ENCODE measurements around the gene GRID1.
"Not testable (repeated sequence)": the region's sequence is repeated elsewhere in the genome, so short reads cannot be mapped to it uniquely, and the experiment has no call there.

The GRID1 gene

GRCh38 chr10:86254526-86255174 is 111.9 kb downstream of the GRID1 start:
- no peak for DNase-seq (ENCODE audit: low read depth in 2 of 3, low spot score in 2 of 3)

GRCh38 chr10:86254081-86254480 is 112.5 kb downstream of the GRID1 start:
- DNase-seq (ENCODE audit: low read depth in 2 of 3, low spot score in 2 of 3): no peak

- no peak for DNase-seq (ENCODE audit: low read depth in 2 of 3, low spot score in 2 of 3)
Observed at GRCh38 chr10:86253091-86254072, 113.2 kb downstream of the GRID1 start.

DNA sequence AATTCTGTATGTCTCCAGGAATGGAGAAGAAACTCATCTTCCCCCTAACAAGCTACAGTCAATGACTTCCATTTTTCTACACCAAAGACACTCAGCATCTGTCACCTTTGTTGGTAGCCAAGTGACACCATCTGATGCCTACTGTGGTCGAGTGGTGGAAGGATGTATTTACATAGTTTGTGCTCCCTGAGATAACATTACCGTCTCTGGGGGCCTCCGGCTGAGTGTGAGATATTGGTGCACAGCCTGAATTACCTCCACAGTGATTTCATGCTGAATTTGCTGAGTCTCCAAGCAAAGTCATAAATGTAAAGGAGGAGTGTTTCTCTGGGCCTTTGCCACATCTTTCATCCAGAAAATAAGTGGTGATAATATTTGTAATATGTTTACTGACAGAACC is 114.0 kb downstream of the GRID1 start:
- no peak for DNase-seq (ENCODE audit: low read depth in 2 of 3, low spot score in 2 of 3)

GRCh38 chr10:86252079-86252478 is 114.5 kb downstream of the GRID1 start:
- DNase-seq (ENCODE audit: low read depth in 2 of 3, low spot score in 2 of 3): no peak

- DNase-seq (ENCODE audit: low read depth in 2 of 3, low spot score in 2 of 3): no peak
Observed at GRCh38 chr10:86251426-86251825, 115.2 kb downstream of the GRID1 start.

GRCh38 chr10:86250399-86250798 is 116.2 kb downstream of the GRID1 start:
- no peak for DNase-seq (ENCODE audit: low read depth in 2 of 3, low spot score in 2 of 3)

- DNase-seq (ENCODE audit: low read depth in 2 of 3, low spot score in 2 of 3): no peak
Observed at GRCh38 chr10:86249794-86250193, 116.8 kb downstream of the GRID1 start.

DNA sequence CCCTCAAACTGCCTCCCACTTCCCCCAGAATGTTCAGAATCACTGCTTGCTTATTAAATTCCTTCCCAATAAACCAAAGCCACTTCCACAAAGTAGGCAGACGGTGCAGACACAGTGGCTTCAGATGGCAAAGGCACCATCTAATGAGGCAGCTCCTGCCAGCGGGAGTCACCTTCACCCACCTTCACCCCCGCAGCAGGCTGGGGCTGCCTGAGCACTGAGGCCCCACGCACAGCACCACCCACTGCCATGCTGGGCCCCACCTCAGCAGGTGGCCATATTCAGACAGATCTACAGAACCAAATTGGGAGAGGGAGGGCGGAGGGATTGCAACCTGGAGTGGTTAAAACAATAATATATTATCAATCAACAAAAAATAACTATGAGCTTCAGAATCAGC is 118.5 kb downstream of the GRID1 start:
- DNase-seq (ENCODE audit: low read depth in 2 of 3, low spot score in 2 of 3): no peak

DNA sequence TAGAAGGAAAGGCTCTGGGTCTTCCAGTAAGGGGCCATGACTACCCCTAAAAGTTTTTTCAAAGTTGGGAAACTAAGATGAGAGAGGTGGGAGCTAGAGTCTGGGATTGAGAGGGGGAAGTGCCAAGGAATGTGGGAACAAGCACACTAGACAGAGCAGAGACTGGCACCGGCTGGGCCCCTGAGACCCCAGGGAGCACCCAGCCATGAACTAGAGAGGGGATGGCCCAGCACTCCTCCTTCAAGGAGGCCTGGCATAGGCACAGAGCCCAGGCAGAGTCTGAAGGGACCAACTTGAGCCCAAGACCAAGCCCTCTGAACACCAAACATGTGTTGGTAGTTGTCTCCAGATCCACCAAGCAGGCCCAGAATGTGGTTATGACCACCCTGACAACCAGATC is 119.0 kb downstream of the GRID1 start:
- DNase-seq (ENCODE audit: low read depth in 2 of 3, low spot score in 2 of 3): no peak

DNA sequence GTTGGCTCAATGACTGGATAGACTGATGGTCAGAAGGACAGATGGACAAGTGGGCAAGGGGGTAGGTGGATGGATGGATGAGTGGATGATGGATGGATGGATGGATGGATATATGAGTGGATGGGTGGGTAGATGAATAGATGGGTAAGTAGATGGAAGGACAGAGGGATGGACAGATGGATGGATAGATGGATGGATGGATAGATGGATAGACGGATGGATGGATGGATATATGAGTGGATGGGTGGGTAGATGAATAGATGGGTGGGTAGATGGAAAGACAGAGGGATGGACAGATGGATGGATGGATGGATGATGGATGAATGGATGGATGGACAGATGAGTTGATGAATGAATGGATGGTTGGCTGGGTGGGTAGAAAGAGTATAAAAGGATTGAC is 119.5 kb downstream of the GRID1 start:
- DNase-seq (ENCODE audit: low read depth in 2 of 3, low spot score in 2 of 3): no peak

DNA sequence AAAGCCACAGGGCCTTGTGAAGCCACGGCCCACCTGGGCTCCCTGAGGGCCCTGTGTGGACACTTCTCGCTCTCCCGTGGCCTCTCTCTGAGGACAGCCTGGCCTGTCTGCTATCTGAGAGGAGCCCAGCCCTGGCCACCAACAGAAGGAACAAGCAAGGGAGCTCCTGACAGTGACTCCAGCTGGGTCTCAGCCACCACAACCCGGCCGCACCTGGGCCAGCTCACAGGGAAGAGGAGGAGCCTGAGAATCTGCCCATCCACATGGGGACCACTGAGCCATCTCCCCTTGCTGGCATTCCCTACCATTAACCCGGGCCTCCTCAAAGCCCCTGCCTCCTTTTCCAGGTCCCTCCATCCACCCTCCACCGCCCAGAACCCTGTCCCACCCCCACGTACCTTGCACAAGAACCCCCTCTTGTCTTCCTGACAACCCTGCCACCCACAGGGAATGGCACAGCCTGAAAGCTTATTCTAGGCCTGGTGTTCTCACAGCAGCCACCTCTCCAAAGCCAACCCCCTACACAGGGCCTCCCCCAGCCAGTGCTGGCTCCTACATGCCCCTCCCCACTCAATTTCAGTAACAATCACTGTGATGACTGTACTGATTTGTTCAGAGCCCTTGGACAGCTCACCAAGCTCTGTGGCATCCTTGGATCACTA is 120.2 kb downstream of the GRID1 start:
- DNase-seq (ENCODE audit: low read depth in 2 of 3, low spot score in 2 of 3): no peak

DNA sequence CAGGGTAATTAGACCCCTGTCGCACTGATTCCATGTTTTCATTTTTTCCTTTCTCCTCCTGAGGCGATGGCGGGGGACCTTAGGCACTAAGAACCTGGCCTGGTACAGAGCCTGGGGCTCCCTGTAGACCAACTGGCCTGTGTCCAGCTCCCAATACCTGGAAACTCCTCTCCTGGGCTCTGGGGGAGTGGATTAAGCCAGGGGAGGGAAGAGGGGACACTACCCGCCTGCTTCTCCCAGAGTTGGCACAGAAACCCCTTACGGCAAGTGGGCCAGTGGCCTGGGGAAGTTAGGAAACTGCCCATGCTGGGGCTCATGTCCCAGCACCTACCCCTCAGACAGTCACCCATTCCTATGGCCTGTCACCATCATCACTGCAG is 121.6 kb downstream of the GRID1 start:
- DNase-seq (ENCODE audit: low read depth in 2 of 3, low spot score in 2 of 3): no peak

DNA sequence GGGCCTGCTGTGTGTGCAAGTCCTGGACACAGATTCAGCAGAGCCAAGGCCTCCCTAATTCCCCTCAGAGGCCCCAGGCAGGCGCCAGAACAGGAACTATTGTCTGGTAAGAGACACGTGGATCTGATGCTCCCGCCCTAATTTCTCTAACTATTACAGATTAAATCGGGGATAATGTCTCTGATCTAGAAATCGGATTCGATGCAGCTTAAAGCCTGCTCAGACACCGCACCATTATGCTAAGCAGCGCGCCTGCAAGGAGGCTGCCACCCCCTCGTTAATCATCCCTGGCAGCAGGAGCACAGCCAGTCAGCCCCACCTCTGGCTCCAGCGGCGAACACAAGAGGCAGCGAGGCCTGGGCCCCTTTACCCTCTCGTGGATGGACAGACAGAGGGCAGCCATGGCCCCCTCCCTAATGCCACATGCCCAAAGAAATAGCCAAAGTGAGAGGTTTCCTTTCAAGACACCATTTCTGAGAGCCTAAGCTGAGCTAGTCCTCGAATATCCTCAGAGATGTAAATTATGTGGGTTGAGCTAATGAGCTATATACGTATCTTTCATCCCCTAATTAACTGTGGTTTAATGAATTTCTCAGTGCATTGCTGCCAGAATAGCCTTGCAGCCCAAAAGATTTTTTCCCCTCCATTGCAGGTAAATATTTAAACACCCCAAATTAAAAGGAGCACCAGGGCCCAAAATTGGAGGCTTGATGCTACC is 122.1 kb downstream of the GRID1 start:
- no peak for DNase-seq (ENCODE audit: low read depth in 2 of 3, low spot score in 2 of 3)

DNA sequence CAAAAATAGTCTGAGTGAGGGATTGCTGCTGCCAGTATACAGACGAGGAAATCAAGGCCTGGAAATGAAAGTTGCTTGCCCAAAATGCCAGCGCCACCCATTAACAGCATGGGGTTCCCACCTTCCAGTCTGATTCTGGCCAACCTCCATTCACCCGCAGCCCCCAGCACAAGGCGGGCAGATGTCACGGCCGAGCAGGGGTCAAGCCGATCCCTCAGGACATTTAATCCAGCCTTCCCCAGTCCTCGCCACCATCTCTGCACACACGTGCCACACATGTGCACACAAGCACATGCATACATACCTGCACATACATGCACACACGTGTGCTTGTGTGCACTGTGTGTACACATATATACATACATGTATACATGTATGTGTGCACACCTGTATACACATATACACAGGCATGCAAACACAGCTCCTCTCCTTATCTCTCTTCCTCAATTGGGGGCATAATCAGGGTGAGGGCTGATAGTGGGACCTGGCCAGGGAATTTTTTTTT is 122.9 kb downstream of the GRID1 start:
- DNase-seq (ENCODE audit: low read depth in 2 of 3, low spot score in 2 of 3): no peak

DNA sequence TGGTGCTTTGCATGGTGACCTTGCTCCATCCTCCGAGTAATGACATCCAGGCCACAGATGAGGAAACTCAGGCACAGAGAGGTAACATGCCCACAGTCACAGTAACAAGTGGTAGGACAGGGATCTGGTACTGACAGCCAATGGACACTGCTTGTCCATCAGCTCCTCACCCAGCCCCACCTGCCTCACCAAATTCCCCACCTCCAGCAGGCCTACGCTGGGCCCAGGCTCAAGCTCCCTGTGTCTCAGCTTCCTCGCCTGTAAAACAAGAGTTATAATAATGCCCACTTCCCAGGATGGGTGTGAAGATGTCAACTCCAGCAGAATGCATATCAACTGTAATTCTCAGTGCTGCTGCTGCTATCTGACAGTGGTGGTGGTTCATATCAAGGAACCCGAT is 123.8 kb downstream of the GRID1 start:
- DNase-seq (ENCODE audit: low read depth in 2 of 3, low spot score in 2 of 3): no peak

DNA sequence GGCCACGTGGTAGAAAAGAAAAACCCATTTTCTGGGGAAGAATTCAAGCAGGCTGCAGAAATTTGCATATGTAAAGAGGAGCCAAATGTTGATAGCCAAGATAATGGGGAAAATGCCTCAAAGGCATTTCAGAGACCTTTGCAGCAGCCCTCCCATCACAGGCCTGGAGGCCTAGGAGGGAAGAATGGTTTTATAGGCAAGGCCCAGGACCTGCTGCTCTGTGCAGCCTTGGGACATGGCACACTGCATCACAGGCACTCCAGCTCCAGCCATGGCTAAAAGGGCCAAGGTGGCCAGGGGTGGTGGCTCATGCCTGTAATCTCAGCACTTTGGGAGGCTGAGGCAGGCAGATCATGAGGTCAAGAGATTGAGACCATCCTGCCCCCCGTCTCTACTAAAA is 128.5 kb downstream of the GRID1 start:
- DNase-seq (ENCODE audit: low read depth in 2 of 3, low spot score in 2 of 3): not testable (repeated sequence)

DNA sequence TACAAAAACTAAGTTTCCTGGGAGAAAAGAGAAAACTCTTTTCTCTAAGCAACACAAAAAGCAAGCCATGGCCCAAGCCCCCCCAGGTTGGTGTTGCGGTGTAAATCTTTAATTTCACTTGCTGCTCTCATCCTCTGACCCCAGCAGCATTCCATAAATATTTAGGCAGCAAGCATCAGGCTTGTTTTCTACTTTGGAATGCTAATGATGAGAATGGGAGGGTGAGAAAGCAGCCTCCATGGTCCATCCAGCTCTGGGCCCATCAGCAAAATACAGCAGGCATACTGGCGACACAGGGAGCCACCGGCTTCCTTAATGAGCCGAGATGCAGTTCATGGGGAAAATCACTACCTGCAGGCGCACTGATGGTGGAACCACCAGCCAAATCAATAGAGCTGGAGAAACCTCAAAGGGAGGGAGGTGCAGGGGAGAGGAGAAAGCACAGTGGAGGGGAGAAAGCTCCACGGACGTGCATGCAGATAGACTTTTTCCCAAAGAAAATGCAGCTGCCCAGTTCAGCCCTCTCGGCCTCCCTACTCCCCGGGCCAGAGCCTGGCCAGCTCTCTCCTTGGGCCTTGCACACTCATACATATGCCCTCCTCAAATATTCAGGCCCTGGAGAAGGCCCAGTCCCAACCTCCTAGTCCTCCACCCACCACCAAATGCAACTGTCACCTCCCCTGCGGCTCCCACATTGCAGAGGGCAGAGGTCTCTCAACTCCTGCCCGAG is 131.9 kb downstream of the GRID1 start:
- no peak for DNase-seq (ENCODE audit: low read depth in 2 of 3, low spot score in 2 of 3)

DNA sequence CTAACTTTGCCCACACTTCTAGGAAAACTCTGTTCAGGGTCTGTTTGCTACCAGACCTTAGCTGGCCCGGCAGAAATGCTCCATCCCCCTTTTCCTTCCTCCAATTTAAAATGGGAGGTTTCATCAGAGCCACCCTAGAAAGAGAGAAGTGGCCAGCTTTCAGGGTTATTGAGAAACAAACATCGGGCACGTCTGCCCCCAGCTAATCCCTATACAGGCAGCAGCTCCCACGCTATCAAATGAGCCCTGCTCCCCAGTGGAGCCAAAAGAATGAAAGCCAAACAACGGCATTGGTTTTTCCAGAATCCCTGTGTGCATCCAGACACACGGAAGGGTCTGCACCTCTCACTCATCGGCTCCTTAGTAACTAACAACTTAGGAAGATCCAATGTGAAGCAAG is 132.5 kb downstream of the GRID1 start:
- DNase-seq (ENCODE audit: low read depth in 2 of 3, low spot score in 2 of 3): no peak

DNA sequence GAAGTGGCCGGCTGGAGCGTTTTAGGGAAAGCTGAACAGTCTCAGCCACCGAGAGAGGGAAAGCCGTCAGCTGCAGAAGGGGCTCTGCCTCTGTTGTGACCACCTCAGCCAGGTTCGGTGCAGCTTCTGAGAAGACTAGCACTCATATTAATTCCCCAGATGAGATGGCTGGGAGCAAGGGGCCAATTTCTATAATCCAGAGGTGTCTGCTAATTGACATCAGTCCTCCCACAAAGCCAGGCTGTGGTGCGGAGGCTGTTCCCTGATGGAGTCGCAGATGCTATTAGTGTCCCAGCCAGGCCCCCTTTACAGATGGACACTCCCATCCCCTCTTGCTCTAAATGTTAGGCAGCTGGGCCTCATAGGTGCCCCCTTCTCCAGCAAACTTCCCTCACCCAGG is 133.5 kb downstream of the GRID1 start:
- DNase-seq (ENCODE audit: low read depth in 2 of 3, low spot score in 2 of 3): no peak
